HEK293 (cell line): Measurements from ENCODE around the gene CFI.

ENCODE experiments used
- CTCF ChIA-PET: fragments of 350-600 bp; formaldehyde crosslinking; extraction: SDS; loops from one replicate; lab custom pipeline; 2021; ENCODE audit warnings: antibody characterized with exemption; lab: Yijun Ruan, JAX
- POLR2A ChIA-PET: fragments of 300-600 bp; formaldehyde crosslinking; extraction: SDS; loops from one replicate; lab custom pipeline; 2020; ENCODE audit warnings: antibody characterized with exemption, inconsistent platforms; lab: Yijun Ruan, JAX
- H3K27ac ChIP-seq: fragments of 200-500 bp; sonication (Bioruptor generic); 2 replicates; pipeline ENCODE4 v1.5.1; 2014; ENCODE audit warnings: low read depth, low read length, control low read depth, inconsistent platforms; ENCODE audit errors: extremely low read depth
- H3K36me3 ChIP-seq, 2 experiments: fragments of 200-500 bp in 1 of 2; sonication (Bioruptor generic) in 1 of 2; 1 replicate in 1 of 2; 2 replicates in 1 of 2; pipeline ENCODE4 v1.5.1; 2014 to 2017; ENCODE audit warnings: inconsistent platforms in 2 of 2, low read length in 2 of 2; ENCODE audit not compliant: control insufficient read depth in 2 of 2, insufficient read depth in 1 of 2
- H3K4me1 ChIP-seq: fragments of 200-500 bp; sonication (Bioruptor generic); 2 replicates; pipeline ENCODE4 v1.5.1; 2014; ENCODE audit warnings: mild to moderate bottlenecking, low read length, inconsistent platforms; ENCODE audit not compliant: control insufficient read depth, insufficient read depth
- H3K4me3 ChIP-seq: 2 replicates; pipeline ENCODE4 v1.5.1; 2011; ENCODE audit warnings: low read depth, mild to moderate bottlenecking, control low read depth, low read length, moderate library complexity
- H3K9me3 ChIP-seq: fragments of 200-500 bp; sonication (Bioruptor generic); 2 replicates; pipeline ENCODE4 v1.5.1; 2014; ENCODE audit warnings: low read depth, low read length, inconsistent platforms; ENCODE audit not compliant: control insufficient read depth, insufficient read depth
- ATF2 ChIP-seq: fragments of 450-650 bp; formaldehyde crosslinking; IDR thresholded peaks from 2 replicates; pipeline ENCODE4 v1.5.1; 2016; ENCODE audit warnings: missing biosample characterization, missing genetic modification characterization, low read depth
- ELK4 ChIP-seq: IDR thresholded peaks from 2 replicates; pipeline ENCODE4 v1.6.1; 2011; ENCODE audit warnings: mild to moderate bottlenecking, low read depth, low read length, borderline replicate concordance
- MZF1 ChIP-seq: fragments of 450-650 bp; formaldehyde crosslinking; IDR thresholded peaks from 2 replicates; pipeline ENCODE4 v1.5.1; 2017; ENCODE audit warnings: missing biosample characterization, missing genetic modification characterization, borderline replicate concordance
- PRDM1 ChIP-seq: fragments of 450-650 bp; formaldehyde crosslinking; IDR thresholded peaks from 2 replicates; pipeline ENCODE4; 2016; ENCODE audit warnings: missing biosample characterization, missing genetic modification characterization
- PRDM10 ChIP-seq: fragments of 450-650 bp; formaldehyde crosslinking; IDR thresholded peaks from 2 replicates; pipeline ENCODE4 v1.5.1; 2016; ENCODE audit warnings: missing biosample characterization, missing genetic modification characterization
- TRIM28 ChIP-seq: IDR thresholded peaks from 2 replicates; pipeline ENCODE4 v1.6.1; 2011; ENCODE audit warnings: low read length, control low read depth, borderline replicate concordance
- TSHZ1 ChIP-seq: fragments of 450-650 bp; formaldehyde crosslinking; IDR thresholded peaks from 2 replicates; pipeline ENCODE4 v1.5.1; 2016; ENCODE audit warnings: missing biosample characterization, missing genetic modification characterization, borderline replicate concordance
- ZBTB48 ChIP-seq: fragments of 450-650 bp; formaldehyde crosslinking; IDR thresholded peaks from 2 replicates; pipeline ENCODE4 v1.5.1; 2016; ENCODE audit warnings: missing biosample characterization, missing genetic modification characterization
- ZNF112 ChIP-seq: fragments of 450-650 bp; formaldehyde crosslinking; IDR thresholded peaks from 2 replicates; pipeline ENCODE4 v1.5.0; 2017; ENCODE audit warnings: missing biosample characterization, missing genetic modification characterization
- ZNF169 ChIP-seq: fragments of 450-650 bp; formaldehyde crosslinking; IDR thresholded peaks from 2 replicates; pipeline ENCODE4 v1.5.1; 2016; ENCODE audit warnings: missing biosample characterization, missing genetic modification characterization
- ZNF202 ChIP-seq: fragments of 450-650 bp; formaldehyde crosslinking; IDR thresholded peaks from 2 replicates; pipeline ENCODE4 v1.5.1; 2016; ENCODE audit warnings: missing biosample characterization, missing genetic modification characterization, borderline replicate concordance
- ZNF449 ChIP-seq: fragments of 450-650 bp; formaldehyde crosslinking; IDR thresholded peaks from 2 replicates; pipeline ENCODE4 v1.5.1; 2017; ENCODE audit warnings: missing biosample characterization, mild to moderate bottlenecking, missing genetic modification characterization, moderate library complexity
- ZNF530 ChIP-seq: fragments of 450-650 bp; formaldehyde crosslinking; IDR thresholded peaks from 2 replicates; pipeline ENCODE4 v1.5.1; 2016; ENCODE audit warnings: low read depth, missing biosample characterization, missing genetic modification characterization
- ZNF610 ChIP-seq: fragments of 450-650 bp; formaldehyde crosslinking; IDR thresholded peaks from 2 replicates; pipeline ENCODE4 v1.5.1; 2016; ENCODE audit warnings: missing biosample characterization, missing genetic modification characterization, borderline replicate concordance
- ZNF645 ChIP-seq: fragments of 450-650 bp; formaldehyde crosslinking; IDR thresholded peaks from 2 replicates; pipeline ENCODE4; 2016; ENCODE audit warnings: missing biosample characterization, missing genetic modification characterization
- ZSCAN4 ChIP-seq: fragments of 450-650 bp; formaldehyde crosslinking; IDR thresholded peaks from 2 replicates; pipeline ENCODE4 v1.5.1; 2017; ENCODE audit warnings: missing biosample characterization, missing genetic modification characterization

CFI gene

GRCh38 chr4:109750652-109751244 is 51.1 kb downstream of the CFI start (continued):
- TF ChIP-seq PRDM10 = no peak
- no peak for TF ChIP-seq TSHZ1 (tag by site-specific recombination)

- POLR2A ChIA-PET = no interaction called here
- no peaks in the 10 kb centered on the region for H3K9me3 ChIP-seq
- H3K4me3 ChIP-seq = no peak overlapping the region
Measured at GRCh38 chr4:109749388-109750082, 52.3 kb downstream of the CFI start.

GRCh38 chr4:109748114-109748513 is 53.7 kb downstream of the CFI start:
- H3K9me3 ChIP-seq = no peaks in the 10 kb centered on the region
- no peaks in the 10 kb centered on the region for H3K36me3 ChIP-seq
- ChIA-PET CTCF (interaction anchor here (0.7 kb wide), 1 partner anchor 278 kb away, joined by 3 read pairs; no protein-coding TSS in a partner anchor), POLR2A (no interaction called here)
- H3K27ac ChIP-seq = no peak overlapping the region
- H3K4me3 ChIP-seq = no peak overlapping the region
- no peaks in the 10 kb centered on the region for H3K4me1 ChIP-seq
- TF ChIP-seq ZNF112 (tag by site-specific recombination) = no peak
- TF ChIP-seq ELK4 = no peak
- no peak for TF ChIP-seq ZNF610 (tag by site-specific recombination)
- no peak for TF ChIP-seq ZNF530
- TF ChIP-seq PRDM1 = no peak
- TF ChIP-seq ZNF449 = no peak
- no peak for TF ChIP-seq ZNF202 (tag by site-specific recombination)
- no peak for TF ChIP-seq ZBTB48 (tag by site-specific recombination)
- TF ChIP-seq ZSCAN4 (tag by site-specific recombination) = no peak
- no peak for TF ChIP-seq ZNF645 (tag by site-specific recombination)
- TF ChIP-seq MZF1 (tag by site-specific recombination) = no peak
- TF ChIP-seq TRIM28 = no peak

More at GRCh38 chr4:109749388-109750082, 52.3 kb downstream of the CFI start:
- H3K36me3 ChIP-seq = no peaks in the 10 kb centered on the region
- H3K4me1 ChIP-seq = no peaks in the 10 kb centered on the region
- peak; percentile 58; the same call in 1 of the 2 replicates for TF ChIP-seq ATF2 (tag by site-specific recombination)
- TF ChIP-seq ZNF169 (tag by site-specific recombination) = no peak
- no peak overlapping the region for H3K27ac ChIP-seq
- CTCF ChIA-PET = no interaction called here
